Measurements from ENCODE around the gene ZHX3. TPM values are rescaled to one million over a fixed set of nuclear protein-coding genes. Genes with fewer than 3 reads are reported as not detected.
A peak's percentile ranks its signal among the peaks of the same experiment; 100 is the strongest.

Gene ZHX3
- total RNA-seq, 2 donors from 2014 or later: 10.9 to 11.9 TPM

DNA sequence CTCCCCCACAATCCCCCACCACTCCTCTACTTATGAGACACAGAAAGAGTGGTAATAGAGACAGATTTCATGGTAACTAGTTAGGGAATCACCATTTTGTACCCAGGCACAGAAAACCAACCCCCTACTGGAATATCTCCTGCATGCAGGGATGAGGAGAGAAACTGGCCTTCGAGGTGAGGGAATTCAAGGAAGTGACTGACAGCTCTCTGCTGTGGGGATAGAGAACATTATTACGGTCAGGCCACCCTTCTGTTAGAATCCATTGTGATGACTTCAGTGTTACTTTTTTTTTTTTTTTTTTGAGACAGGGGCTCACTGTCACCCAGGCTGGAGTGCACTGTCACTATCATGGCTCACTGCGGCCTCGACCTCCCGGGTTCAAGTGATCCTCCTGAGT, 9.6 kb upstream of the ZHX3 start:
- TF ChIP-seq, protein P1, sequence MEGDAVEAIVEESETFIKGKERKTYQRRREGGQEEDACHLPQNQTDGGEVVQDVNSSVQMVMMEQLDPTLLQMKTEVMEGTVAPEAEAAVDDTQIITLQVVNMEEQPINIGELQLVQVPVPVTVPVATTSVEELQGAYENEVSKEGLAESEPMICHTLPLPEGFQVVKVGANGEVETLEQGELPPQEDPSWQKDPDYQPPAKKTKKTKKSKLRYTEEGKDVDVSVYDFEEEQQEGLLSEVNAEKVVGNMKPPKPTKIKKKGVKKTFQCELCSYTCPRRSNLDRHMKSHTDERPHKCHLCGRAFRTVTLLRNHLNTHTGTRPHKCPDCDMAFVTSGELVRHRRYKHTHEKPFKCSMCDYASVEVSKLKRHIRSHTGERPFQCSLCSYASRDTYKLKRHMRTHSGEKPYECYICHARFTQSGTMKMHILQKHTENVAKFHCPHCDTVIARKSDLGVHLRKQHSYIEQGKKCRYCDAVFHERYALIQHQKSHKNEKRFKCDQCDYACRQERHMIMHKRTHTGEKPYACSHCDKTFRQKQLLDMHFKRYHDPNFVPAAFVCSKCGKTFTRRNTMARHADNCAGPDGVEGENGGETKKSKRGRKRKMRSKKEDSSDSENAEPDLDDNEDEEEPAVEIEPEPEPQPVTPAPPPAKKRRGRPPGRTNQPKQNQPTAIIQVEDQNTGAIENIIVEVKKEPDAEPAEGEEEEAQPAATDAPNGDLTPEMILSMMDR (IDR thresholded peaks at IDR 0.05): no peak
- TF ChIP-seq POLR2A (IDR thresholded peaks at IDR 0.05): no peak
- WGBS, 2 donors: 72 to 77% methylated on average over 5 of the region's 5 CpGs
- no peak overlapping the region for H3K27ac ChIP-seq
- no peaks in the 10 kb centered on the region for H3K4me1 ChIP-seq
- no peaks in the 10 kb centered on the region for H3K27me3 ChIP-seq
- H3K4me3 ChIP-seq: no peak overlapping the region
- no peak for DNase-seq
- no peaks in the 10 kb centered on the region for H3K9me3 ChIP-seq
- ATAC-seq: no peak
- H3K36me3 ChIP-seq (replicated peaks in 1 of 2; ENCODE audit: insufficient read depth in 1 of 2, low read depth in 2 of 2): no peaks in the 10 kb centered on the region
- intact Hi-C loops (cut with DNase I): no loop called here

DNA sequence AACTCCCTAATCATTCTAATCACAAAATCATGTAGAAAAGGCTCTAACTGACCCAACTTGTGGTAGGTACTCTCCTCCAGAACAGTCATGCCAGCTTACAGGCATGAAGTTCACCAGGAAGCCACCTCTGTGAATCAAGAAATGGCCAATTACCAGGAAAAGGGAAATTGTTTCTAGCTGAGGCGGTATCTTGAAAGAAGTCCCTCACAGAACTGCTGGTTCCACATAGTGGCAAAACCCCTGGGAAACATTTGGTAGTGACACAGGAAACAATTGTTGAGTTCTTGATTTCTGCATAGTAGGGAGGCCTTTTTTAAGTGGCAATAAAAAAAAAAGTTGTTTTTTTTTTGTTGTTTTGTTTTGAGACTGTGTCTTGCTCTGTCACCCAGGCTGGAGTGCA, 3.4 kb upstream of the ZHX3 start:
- intact Hi-C loops (cut with DNase I): no loop called here
- 68 to 88% methylated on average over 1 of the region's 1 CpG for WGBS, 2 donors
- Histone ChIP-seq H3K4me3 (no peak overlapping the region), H3K9me3 (no peaks in the 10 kb centered on the region), H3K27me3 (no peaks in the 10 kb centered on the region), H3K27ac (no peak overlapping the region), H3K36me3 (replicated peaks in 1 of 2; ENCODE audit: insufficient read depth in 1 of 2, low read depth in 2 of 2) (no peaks in the 10 kb centered on the region), H3K4me1 (peaks cover 18% of the 10 kb centered on the region)
- TF ChIP-seq POLR2A (IDR thresholded peaks at IDR 0.05): no peak
- TF ChIP-seq, protein P1 (IDR thresholded peaks at IDR 0.05): no peak
- ATAC-seq (no peak), DNase-seq (no peak)

DNA sequence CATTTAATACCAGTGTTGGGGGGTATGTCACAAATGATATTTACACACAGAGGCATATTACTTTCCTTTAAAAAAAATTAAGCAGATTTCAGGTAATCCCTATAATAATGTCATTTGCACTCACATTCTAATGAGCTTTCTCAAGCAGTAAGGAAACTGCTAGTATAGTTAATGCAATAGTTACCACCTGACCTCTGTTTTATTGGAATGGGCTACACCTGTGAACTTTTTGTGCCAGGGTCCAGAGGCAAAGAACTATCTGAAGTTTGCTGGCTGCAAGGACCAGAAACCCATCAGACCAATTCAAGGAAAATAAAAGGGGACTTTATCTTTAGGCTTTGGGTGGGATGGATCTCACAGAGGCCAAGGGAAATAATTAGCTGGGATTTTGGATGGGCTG, 2.9 kb upstream of the ZHX3 start:
- Histone ChIP-seq H3K27me3 (no peaks in the 10 kb centered on the region), H3K4me3 (no peak overlapping the region), H3K4me1 (peaks cover 21% of the 10 kb centered on the region), H3K36me3 (replicated peaks in 1 of 2; ENCODE audit: insufficient read depth in 1 of 2, low read depth in 2 of 2) (no peaks in the 10 kb centered on the region), H3K27ac (no peak overlapping the region), H3K9me3 (no peaks in the 10 kb centered on the region)
- DNase-seq: no peak
- intact Hi-C loops (cut with DNase I): no loop called here
- TF ChIP-seq, protein P1 (IDR thresholded peaks at IDR 0.05): no peak
- TF ChIP-seq POLR2A (IDR thresholded peaks at IDR 0.05): no peak
- no peak for ATAC-seq

- ATAC-seq: no peak
- H3K4me3 ChIP-seq: no peak overlapping the region
- no peak for DNase-seq
- no peak for TF ChIP-seq POLR2A (IDR thresholded peaks at IDR 0.05)
- TF ChIP-seq, protein P1 (IDR thresholded peaks at IDR 0.05): no peak
- 6 to 9% methylated on average over 5 of the region's 5 CpGs for WGBS, 2 donors
- peak overlapping the region; percentile 2 to 83 (median 76) for H3K27ac ChIP-seq
- peaks cover 21% of the 10 kb centered on the region for H3K4me1 ChIP-seq
- no peaks in the 10 kb centered on the region for H3K36me3 ChIP-seq (replicated peaks in 1 of 2; ENCODE audit: insufficient read depth in 1 of 2, low read depth in 2 of 2)
- intact Hi-C loops (cut with DNase I): no loop called here
- no peaks in the 10 kb centered on the region for H3K27me3 ChIP-seq
- no peaks in the 10 kb centered on the region for H3K9me3 ChIP-seq
These were observed 729 bp upstream of the ZHX3 start for GRCh38 chr20:41318271-41318649.
